ENCODE measurements around the gene PPP1R14C.
A peak's percentile ranks its signal among the peaks of the same experiment; 100 is the strongest.

Gene PPP1R14C

DNA sequence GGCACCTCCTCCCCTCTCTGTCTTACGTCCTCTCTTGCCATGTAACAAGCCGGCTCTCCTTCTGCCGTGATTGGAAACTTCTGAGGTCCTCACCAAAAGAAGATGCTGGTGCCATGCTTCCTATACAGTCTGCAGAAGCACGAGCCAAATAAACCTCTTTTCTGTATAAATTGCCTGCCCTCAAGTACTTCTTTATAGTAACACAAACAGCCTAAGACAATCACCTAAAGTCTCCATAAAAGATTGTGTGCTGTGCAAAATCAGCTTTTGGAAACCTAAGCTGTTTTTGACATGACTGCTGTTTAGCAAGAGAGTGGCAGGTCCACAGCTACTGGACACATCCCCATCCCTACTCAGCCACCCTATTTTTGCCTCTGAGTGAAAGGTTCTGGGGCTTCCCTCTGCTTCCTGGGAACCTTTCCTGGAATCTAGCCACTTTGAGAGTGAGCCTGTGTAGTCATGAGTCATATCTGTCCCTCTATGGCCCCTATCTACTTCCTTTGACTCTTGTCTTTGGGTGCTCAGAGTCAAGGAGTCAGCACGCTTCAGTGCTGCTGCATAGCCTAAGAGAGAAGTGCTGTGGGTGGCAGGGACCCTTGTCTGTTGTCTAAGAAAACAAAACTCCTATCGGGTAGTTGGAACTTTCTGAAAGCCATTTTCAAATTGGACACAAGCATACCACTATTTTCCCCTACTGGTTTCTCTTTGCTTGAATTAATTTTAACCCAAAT, 110.0 kb downstream of the PPP1R14C start:
- no peak for DNase-seq

DNA sequence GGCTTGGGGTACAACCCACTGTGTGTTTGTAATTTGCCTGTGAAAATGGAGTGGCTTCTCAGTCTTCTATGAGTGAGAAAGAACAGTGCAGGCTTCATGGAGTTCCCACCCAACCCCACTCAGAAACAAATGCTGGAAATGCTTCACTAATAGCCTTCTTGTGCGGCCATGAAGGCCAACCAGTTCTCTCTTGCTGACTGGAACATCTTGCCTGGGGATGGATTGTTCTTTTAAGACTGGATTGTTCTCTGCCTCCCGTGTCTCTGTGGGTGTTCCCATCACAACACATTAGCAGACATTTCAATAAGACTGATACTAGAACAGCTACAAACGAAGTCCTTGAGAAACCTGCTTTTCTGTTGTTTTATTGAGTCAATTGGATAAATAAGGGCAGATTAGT, 110.6 kb downstream of the PPP1R14C start:
- no peak for DNase-seq

DNA sequence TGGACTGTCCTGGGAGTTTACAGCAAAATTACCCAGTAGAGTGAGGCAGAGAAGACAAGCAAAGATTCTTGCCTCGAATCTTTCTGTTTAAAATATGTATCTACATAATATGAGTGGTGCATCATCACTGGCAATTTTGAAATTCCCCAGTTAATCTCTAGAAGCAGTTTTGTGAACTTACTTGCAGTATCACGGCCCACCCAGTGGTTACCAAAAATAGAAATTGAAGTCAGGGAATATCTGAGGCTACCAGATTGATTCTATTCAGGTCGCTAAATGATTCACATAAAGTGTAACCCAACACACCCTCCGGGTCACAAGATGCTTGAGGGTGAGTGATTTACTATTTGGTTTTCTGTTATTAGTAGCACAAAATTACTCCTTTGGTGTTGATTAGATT, 111.9 kb downstream of the PPP1R14C start:
- DNase-seq = no peak

DNA sequence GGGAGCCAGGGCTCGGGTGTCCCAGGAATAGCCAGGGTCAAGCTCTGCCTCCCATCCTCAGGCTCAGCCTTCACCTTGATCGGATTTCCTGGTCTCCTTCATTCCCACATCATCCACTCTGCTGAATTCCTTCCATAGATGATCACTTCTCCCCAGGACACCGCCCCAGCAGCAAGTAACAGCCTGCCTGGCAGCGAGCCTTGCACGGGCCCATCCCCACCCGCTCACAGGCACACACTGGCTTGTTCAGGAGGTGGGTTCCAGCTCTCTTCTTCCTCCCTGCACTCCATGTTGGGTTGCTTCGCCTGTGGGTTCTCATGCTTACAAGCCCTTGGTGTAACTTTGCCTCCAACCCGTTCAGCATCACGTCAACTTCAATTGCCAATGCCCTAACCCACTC, 113.0 kb downstream of the PPP1R14C start:
- DNase-seq = no peak

DNA sequence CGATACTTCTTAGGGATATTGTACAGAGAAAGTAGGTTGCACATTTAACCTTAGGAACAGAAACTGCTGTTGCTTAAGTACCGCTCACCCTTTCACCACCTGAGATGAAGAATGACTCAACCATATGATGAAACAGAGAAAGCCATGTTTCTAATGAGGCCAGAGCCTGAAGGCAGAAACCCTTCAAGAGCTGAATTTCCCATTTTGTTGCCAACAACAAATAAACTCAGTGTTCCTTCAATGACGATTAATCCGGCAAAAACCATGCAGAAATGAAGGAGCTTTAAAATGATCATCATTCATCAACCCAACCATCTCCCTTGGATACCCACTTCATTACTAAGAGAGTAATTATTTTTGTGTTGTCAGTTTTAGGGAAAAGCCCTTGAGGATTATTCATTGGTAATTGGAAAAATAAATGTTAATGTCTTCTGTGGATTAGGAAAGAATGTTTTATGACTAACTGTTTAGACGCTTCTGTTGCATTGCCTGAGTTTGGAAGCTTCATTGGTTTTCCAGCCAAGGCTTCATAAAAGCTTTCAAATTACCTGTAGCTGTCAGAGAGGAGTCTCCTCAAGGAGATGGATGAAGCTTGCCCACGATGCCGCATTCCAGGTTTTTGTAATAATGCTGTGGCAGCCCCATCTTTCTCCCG, 113.9 kb downstream of the PPP1R14C start:
- no peak for DNase-seq

DNA sequence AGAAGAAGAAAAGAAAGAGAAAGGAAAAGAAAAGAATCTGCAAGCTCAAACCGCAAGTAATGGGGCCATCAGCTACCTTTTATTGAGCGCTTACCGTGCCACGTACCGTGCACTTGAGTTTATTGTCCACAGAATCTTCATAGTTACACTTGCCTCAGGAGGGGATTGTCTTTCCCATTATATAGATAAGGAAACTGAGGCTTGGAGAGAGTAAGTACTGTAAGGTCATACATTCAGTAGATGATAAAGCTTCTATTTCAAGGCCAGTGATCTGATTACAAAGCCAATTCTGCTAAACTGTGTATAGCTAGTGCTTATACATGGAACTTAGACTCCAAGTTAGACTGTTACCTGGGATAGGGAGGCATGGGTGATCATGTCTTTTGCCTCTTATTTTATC, 115.5 kb downstream of the PPP1R14C start:
- no peak for DNase-seq

DNA sequence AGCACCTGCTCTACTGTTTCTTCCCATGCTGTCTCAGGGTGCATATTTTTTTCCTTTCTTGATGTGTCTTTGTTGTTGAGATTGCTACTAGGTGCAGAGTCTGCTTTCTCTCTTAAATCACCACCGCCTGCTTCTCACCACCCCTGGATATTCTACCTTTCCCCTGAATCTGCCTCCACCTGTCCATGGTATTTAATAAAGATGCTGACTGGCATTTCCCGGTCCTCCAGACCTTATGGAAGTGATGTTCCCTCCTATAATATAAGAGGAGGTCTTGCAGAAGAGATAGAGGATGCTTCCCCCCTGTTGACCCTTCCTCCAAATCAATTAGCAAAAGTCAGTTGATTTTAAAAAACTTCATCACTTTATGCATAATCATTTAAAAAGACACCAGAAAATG, 118.1 kb downstream of the PPP1R14C start:
- DNase-seq = no peak

DNA sequence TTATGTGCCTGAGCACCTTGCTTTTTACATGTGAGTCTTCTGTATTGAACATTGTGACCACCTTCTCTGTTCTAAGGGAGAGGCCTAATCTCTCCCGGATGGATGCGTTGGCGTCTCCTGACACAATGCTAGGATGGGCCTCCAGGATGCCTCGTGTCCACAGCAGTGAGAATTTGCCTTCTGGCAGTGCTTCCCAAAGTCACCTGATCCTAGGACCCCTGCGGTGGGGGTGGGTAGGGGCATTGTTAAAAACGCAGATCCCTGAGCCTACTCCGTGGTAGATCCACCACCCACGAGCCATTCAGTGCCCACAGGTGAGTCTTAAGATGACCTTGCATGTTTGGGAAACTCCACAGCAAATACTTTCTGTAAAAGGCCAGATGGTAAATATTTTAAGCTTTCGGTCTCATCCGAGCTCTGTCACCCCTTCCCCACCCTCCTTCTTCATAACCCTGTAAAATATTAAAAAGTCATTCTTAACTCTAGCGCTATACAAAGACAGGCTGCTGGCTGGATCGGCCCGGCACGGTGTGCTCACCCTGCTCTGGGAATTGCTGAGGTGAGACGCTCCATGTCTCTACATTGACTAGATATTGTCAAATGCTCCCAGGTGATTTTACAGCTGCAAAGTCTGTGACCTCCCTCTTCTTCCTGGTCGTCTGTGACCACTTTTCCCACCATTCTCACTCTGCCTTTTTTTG, 119.3 kb downstream of the PPP1R14C start:
- no peak for DNase-seq

DNA sequence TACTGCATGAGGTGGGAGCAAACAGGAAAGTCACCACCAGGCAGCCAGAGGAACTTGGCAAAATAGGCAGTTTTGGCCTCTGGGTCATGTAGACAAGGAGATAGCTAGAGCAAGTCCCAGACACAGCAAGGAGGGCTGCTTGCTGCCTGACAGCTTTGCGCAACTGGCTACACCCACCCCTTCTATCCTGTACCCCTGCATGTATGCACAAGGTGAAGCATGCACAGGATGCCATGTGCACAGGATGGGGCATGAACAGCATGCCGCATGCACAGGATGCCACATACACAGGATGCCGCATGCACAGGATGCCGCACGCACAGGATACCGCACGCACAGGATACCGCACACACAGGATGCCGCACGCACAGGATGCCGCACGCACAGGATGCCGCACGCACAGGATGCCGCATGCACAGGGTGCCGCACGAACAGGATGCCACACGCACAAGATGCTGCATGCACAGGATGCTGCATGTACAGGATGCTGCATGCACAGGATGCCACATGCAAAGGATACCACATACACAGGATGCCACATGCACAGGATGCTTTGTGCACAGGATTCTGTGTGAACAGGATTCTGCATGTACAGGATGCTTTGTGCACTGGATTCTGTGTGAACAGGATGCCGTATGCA, 121.0 kb downstream of the PPP1R14C start:
- DNase-seq = no peak

DNA sequence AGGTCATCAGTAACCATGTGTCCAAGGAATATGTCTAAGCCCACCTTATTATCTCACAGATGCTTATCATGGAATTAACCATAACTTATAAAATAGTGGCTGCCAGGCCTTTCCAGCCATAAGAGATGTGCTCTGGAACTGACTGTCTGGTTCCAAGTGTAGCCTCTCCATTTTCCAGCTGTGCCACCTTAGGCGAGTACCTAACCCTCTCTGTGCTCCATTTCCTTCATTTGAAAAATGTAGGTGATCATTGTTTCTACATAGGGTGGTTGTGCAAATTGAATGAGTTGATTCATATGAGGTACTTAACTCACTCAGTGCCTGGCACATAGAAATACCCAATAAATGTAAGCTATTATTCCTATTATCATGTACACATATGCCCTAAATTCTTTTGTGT, 123.5 kb downstream of the PPP1R14C start:
- no peak for DNase-seq

DNA sequence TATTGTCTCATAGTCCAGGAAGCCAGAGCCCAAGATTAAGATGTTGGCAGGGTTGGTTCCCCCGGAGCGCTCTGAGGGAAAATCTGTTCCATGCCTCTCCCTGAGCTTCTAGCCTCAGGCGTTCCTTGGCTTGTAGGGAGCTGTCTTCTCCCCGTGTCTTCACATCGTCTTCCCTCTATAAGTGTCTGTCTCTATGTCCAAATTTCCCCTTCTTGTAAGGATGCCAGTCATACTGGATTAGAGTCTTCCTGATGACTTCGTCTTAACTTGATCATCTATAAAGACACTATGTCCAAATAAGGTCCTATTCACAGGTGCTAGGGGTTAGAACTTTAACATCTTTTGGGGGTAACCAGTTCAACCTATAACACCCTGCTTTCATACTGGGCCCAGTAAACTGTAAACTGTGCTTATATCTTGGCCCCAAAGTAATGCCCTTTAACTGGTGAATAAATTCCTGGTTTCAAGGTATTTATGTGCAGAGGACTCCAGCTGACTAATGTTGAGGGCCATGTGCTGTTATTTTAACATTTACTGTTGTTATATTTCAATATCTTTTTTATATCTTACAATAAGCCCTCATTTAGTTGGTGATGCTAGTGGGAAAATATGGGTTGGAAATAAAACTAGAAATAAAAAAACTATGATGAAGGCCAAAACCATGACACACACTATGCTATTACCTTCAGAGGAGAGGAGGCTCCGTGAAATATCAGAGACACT, 124.3 kb downstream of the PPP1R14C start:
- DNase-seq = no peak

DNA sequence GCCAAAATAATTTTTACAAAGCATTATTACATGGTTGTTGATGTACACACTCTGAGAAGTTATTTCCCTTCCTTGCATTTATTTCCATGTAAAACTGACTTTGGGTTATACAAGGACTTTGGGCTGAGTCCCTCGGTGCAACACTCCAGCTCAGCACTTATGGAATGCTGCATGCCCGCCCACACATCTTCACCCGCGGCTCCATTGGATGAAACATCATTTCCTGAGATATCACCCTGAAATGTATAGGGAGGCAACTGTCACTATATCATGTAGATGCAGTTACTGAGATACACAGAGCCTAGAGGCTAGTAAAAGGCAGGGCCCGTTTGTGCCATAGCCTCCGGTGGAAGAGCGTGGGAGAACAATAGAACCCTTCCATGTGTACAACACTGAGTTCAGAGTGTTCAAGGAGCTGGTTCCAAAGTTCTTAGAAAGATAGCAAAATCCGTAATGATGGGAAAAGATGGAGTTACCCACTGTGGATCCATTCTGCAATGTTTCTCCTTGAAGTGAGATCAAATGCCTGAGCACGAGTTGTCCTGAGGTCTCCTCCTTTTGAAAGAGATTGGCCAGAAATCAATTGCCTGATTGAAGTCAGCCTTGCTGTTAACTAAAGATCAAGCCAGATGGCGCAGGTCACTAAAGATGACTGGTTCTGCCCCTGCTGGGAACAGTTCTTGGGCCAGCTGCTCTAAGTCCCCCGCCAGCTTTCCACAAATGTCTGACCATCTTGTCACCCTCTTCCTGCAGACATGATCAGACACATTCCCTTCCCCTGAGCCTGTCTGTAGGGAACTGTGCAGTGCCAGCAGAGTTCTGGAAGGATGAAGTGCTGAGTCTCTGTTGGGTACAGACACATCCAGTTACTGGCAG, 125.1 kb downstream of the PPP1R14C start:
- no peak for DNase-seq

DNA sequence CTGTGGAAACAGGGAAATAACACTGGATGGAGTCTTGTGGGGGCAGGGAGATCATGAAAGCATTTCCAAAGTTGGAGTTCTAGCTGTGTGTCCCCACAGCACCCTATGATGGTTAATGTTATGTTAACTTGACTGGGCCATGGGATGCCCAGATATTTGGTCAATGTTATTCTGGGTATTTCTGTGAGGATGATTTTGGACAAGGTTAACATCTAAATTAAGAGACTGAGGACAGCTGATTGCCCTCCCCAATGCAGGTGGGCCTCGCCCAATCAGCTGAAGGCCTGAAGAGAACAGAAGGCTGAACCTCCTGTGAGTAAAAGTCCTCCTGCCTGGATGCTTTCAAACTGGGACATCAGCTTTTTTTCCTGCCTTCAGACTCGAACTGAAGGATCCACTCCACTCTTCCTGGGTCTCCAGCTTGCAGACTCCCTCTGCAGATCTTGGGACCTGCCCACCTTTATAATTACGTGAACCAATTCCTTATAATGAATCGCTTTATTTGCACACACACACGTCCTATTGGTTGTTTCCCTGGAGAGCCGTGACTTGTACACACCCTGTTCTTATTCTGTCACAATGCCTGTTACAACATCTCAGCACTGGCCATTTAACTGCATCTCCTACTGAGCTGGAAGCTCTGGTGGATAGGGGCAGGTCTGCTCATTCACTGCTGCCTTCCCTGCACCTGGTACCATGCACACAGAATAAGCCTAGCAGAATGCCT, 126.4 kb downstream of the PPP1R14C start:
- DNase-seq = no peak

DNA sequence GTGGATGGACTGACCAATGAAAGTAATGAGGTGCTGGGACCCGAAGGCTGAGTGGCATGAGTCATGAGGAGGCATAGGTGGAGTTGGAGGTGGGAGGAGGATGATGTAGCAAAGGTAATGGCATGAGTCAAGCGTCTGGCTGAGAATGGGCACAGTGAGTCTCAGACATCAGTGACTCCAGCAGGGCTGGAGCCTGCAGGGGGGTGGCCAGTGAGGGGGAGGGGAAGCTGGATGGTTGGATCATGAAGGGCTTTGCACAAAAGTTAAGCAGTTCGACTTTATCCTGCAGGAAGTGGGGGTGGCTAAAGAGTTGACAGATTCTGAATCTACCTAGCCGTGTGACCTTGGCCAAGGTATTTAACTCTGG, 127.0 kb downstream of the PPP1R14C start:
- DNase-seq = peak; percentile 20

DNA sequence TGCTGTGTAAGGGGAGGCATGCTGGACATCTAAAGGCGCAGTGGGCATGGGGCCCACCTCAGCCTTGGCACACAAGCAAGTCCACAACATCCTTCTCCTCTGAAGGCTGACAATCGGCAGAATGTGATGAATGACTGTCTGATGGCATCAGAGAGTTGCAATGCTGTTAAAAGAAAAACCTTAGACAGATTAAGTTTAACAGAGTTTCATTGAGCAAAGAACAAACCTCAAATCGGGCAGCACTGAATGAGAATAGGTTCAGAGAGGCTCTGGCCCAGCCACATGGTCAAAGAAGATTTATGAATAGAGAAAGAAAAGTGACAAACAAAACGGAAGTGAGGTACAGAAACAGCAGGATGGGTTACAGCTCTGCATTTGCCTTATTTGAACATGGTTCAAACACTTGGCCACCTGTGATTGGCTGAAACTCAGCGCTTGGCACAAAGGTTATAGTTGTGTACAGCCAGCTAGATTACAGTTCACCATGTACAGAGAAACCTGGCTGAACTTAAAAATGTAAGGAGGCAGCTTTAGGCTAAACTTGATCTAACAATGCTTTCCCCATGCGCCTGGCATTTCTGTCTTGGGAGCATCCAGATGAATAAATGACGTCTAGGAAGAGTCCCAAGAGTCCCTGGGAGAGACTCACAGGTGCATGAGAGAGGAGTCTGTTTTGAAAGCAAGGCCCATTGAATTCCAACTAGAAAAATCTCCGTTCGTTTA, 127.6 kb downstream of the PPP1R14C start:
- DNase-seq = no peak

DNA sequence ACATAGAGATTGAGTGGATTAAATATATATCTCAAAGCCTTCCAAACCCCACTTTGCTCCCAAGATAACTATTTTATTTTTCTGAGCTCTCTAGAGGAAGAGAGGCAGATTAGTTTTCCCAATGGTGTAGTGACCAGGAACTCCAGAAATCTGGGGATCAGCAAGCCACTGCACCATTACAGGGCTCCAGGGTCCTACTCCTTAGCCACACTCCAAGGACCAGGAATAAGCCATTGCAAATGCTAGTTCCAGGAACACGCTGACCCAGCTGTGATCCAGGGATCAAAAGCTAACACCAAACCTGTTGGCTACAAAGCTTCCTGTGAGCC, 128.3 kb downstream of the PPP1R14C start:
- no peak for DNase-seq

DNA sequence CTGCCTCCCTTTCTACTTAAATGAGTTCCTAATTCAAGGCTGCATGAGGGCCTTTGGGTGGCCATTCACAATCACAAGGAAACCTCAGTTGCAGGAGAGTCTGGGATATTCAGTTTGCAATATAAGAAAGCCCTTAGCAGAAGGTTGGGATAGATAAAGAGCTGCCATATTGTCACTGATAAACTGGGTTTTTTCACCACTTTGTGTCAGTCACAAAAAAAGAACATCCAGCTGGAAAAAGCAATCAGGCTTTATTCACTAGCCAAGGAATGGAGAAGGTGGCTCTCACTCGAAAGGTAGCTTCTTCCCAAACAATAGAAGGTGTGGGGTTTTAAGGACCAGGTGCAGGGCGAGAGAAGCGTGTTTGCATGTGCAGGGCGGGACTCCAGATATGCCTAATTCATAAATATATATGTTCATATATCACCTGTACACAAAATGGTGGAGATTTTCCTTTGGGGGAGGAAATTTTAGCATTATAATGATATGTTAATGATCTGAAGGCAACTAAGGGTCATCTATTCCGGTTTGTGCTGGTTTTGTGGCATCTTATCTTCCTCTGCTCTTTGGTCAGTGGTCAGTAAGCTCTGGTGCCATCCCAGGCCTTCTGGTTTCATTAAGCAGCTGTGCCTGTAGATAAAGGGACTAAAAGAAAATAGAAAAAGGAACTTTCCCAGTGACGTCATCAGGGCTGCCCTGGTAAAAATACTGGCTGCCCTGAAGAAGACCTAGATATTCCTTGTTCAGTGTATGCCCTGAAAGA, 128.8 kb downstream of the PPP1R14C start:
- DNase-seq = no peak

DNA sequence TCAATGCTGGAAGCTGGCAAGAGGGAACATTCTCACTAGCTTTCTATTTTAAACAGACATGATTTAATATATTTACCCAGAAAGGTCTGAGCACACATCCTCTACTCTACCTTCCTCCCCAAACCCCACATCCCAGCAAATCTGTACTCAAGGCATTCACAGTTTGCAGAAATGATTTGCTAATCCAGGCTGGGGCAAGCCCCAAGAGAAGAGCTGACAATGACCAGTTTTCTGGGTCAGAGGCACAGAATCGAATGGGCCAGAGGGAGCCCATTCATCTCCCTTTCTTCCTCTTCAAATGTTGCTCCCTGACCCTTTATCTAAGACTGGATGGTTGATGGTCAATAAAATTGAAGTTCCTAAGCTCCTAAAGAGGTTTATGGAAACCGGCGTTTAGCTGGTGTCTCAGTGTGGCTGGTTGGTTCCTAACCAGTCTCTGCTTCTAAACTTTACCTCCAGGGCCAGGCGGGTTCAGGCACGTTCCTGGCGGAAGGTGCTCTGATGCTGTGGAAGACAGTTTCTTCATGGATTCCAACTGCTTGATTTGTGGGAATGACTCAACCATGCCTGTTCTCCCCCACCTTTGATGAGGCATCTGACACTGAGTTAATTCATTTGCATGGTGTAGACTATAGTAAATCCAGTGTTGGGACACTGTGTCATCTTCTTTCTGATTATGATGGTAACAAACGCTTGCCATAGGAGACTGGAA, 129.6 kb downstream of the PPP1R14C start:
- no peak for DNase-seq

DNA sequence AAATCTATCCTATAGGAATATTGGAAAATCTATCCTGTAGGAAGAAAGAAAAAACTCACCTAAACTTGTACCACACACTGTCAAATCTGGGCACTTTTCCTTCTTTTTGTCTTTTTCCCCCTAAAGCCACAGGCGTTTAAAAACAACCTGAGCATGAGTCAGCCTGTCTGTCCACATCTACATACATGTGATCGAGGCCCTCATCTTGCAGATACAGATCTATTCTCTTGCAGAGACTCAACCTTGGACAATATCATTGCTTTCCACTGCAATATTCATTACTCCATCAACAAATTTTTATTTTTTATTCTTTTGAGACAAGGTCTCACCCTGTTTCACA, 130.1 kb downstream of the PPP1R14C start:
- no peak for DNase-seq
